PC-9 (cell line): Measurements from ENCODE around the gene KLHL35. TPM values are rescaled to one million over a fixed set of nuclear protein-coding genes. Genes with fewer than 3 reads are reported as not detected.

Experiments
- BruUV-seq: library from RNA; stranded (reverse); fragments of 400-500 nt; replicated peaks from 2 replicates; lab custom pipeline; 2021; lab: Mats Ljungman, UMichigan
- CTCF ChIA-PET: fragments of 300-600 bp; sonication (Branson Sonifier 250); formaldehyde crosslinking; loops from one replicate; lab custom pipeline; 2022; ENCODE audit warnings: antibody characterized with exemption; lab: Charles Lee
- POLR2A ChIA-PET: fragments of 300-600 bp; sonication (Branson Sonifier 250); formaldehyde crosslinking; loops from one replicate; lab custom pipeline; 2022; ENCODE audit warnings: antibody characterized with exemption; ENCODE audit not compliant: unreplicated experiment; lab: Charles Lee
- DNase-seq, 2 experiments: peaks; one replicate each; pipeline versions ENCODE4 v3.0.0 to v3.0.0-alpha.2; 2015 to 2022; ENCODE audit warnings: mixed read lengths in 1 of 2
- H2AFZ ChIP-seq: fragments of 200-600 bp; sonication (generic); 2 replicates; pipeline ENCODE4 v1.8.1; 2017; ENCODE audit warnings: antibody characterized with exemption
- H3F3A ChIP-seq: fragments of 200-600 bp; sonication (generic); 2 replicates; pipeline ENCODE4 v1.8.1; 2017; ENCODE audit warnings: antibody characterized with exemption, mild to moderate bottlenecking, low read depth; ENCODE audit not compliant: insufficient read depth
- H3K27ac ChIP-seq: fragments of 200-600 bp; sonication (generic); 2 replicates; pipeline ENCODE4 v1.6.1; 2016; ENCODE audit warnings: mixed run types
- H3K27me3 ChIP-seq: fragments of 200-600 bp; sonication (generic); 2 replicates; pipeline ENCODE4 v1.6.1; 2016; ENCODE audit warnings: low read depth, mixed run types; ENCODE audit not compliant: insufficient read depth
- H3K36me3 ChIP-seq: fragments of 200-600 bp; sonication (generic); 2 replicates; pipeline ENCODE4 v1.6.1; 2016; ENCODE audit warnings: low read depth, mixed run types
- H3K4me1 ChIP-seq: fragments of 200-600 bp; sonication (generic); replicated peaks from 2 replicates; pipeline ENCODE4 v1.6.1; 2016; ENCODE audit warnings: mixed run types; ENCODE audit not compliant: insufficient read depth
- H3K4me2 ChIP-seq: fragments of 200-600 bp; sonication (generic); 2 replicates; pipeline ENCODE4 v1.6.1; 2017; ENCODE audit warnings: mixed run types
- H3K4me3 ChIP-seq: fragments of 200-600 bp; sonication (generic); 2 replicates; pipeline ENCODE4 v1.6.1; 2016; ENCODE audit warnings: mixed run types
- H3K79me2 ChIP-seq: fragments of 200-600 bp; sonication (generic); 2 replicates; pipeline ENCODE4 v1.6.1; 2017; ENCODE audit warnings: low read depth, mixed run types
- H3K9me2 ChIP-seq: fragments of 200-600 bp; sonication (generic); 2 replicates; pipeline ENCODE4 v1.8.1; 2017; ENCODE audit warnings: mild to moderate bottlenecking; ENCODE audit not compliant: insufficient read depth
- H3K9me3 ChIP-seq: fragments of 200-600 bp; sonication (generic); 2 replicates; pipeline ENCODE4 v1.8.1; 2016; ENCODE audit warnings: low read depth; ENCODE audit not compliant: insufficient read depth
- H4K20me1 ChIP-seq: fragments of 200-600 bp; sonication (generic); 2 replicates; pipeline ENCODE4 v1.8.1; 2017; ENCODE audit not compliant: insufficient read depth
- CTCF ChIP-seq: fragments of 200-600 bp; sonication (generic); conservative IDR thresholded peaks from 2 replicates; pipeline ENCODE4 v1.6.1; 2017; ENCODE audit warnings: mixed run types, antibody characterized with exemption, mild to moderate bottlenecking, moderate library complexity
- EZH2 ChIP-seq: fragments of 200-600 bp; sonication (generic); IDR thresholded peaks from 2 replicates; pipeline ENCODE4 v1.8.0; 2017; ENCODE audit warnings: antibody characterized with exemption, low read depth
- intact Hi-C: fragments of 100-400 bp; cut with micrococcal nuclease; formaldehyde crosslinking; loops from one replicate; pipeline ENCODE4 v1.10.0; 2022; ENCODE audit not compliant: unreplicated experiment
- total RNA-seq: library from RNA; stranded (reverse); gene quantifications from 2 replicates; pipeline ENCODE4 v1.2.3, GENCODE V29; 2021

KLHL35 gene
- total RNA-seq, 1 experiment from 2014 or later, result 11.1 TPM

GRCh38 chr11:75468534-75469340, 35.7 kb upstream of the KLHL35 start:
- CTCF ChIA-PET, result interaction anchor here (0.6 to 0.7 kb wide), 3 partner anchors 9 to 79 kb away, joined by 4 to 6 read pairs (median 5); no protein-coding TSS in a partner anchor
- no peak for TF ChIP-seq CTCF
- TF ChIP-seq EZH2, result no peak
- no peak for DNase-seq
- no peaks in the 10 kb centered on the region for H3K9me2 ChIP-seq
- H3K4me2 ChIP-seq, result no peak overlapping the region
- H3K4me1 ChIP-seq, result 0 out of 2 replicates have a peak, but pooled peaks cover under 1% of the 10 kb centered on the region
- no peaks in the 10 kb centered on the region for H3K27me3 ChIP-seq
- H3F3A ChIP-seq, result no peaks in the 10 kb centered on the region
- intact Hi-C loops, result no loop called here
- H3K36me3 ChIP-seq, result no peaks in the 10 kb centered on the region
- H2AFZ ChIP-seq, result no peak overlapping the region
- no peak overlapping the region for H3K27ac ChIP-seq
- no peaks in the 10 kb centered on the region for H3K9me3 ChIP-seq
- POLR2A ChIA-PET, result interaction anchor here (0.7 kb wide), 1 partner anchor 40 kb away, joined by 4 read pairs; no protein-coding TSS in a partner anchor
- H3K79me2 ChIP-seq, result no peaks in the 10 kb centered on the region
- BruUV-seq, result no TSS peak
- H3K4me3 ChIP-seq, result no peak overlapping the region
- no peaks in the 10 kb centered on the region for H4K20me1 ChIP-seq

DNA sequence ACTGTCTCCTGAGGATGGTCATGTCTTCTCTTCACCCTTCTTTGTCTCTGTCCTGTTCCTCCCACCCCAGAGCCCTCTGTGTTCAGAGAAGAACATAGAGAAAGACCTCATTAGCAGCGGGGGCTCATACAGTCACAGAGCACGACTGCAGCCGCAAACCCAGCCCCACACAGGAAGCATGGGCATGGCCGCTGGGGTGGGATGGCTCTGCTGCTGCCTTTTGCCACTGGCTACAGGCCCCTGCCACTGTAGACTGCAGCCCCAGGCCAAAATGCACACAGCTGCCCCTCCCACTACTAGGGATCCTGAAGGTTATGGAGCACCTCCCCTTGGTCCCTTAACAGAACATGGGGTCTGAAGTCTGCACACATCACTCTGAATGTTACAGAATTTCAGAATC, 34.9 kb upstream of the KLHL35 start:
- Histone ChIP-seq H3K27ac (no peak overlapping the region), H4K20me1 (no peaks in the 10 kb centered on the region), H3K9me3 (no peaks in the 10 kb centered on the region), H2AFZ (no peak overlapping the region), H3K4me2 (no peak overlapping the region), H3K27me3 (no peaks in the 10 kb centered on the region), H3K4me1 (peaks cover 9% of the 10 kb centered on the region), H3K9me2 (no peaks in the 10 kb centered on the region), H3K4me3 (no peak overlapping the region), H3K79me2 (no peaks in the 10 kb centered on the region), H3K36me3 (no peaks in the 10 kb centered on the region), H3F3A (no peaks in the 10 kb centered on the region)
- no TSS peak for BruUV-seq
- DNase-seq, result no peak
- intact Hi-C loops, result no loop called here
- TF ChIP-seq CTCF (no peak), EZH2 (no peak)
- POLR2A ChIA-PET, result no interaction called here
- CTCF ChIA-PET, result no interaction called here

DNA sequence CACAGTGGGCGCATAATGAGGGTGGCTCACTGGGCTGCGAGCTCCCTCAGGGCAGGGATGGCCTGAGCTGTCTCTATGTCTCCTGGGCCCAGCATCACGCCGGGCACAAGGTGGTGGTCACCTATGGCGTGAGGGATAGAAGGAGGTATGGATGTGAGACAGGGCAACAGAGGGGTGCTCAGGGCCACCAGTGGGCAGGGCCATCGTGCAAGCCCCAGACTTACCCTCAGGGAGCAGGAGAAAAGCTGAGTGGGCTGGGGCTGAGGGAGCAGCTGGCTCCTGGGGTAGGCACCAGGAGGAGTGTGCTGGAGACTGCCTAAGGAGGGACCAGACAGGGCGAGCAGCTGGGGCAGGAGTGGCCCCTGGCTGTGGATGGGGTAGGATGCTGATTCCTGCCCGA, 34.3 kb upstream of the KLHL35 start:
- Histone ChIP-seq H3K9me3 (no peaks in the 10 kb centered on the region), H3F3A (no peaks in the 10 kb centered on the region), H3K27ac (no peak overlapping the region), H4K20me1 (no peaks in the 10 kb centered on the region), H2AFZ (no peak overlapping the region), H3K36me3 (no peaks in the 10 kb centered on the region), H3K4me2 (no peak overlapping the region), H3K4me3 (no peak overlapping the region), H3K79me2 (no peaks in the 10 kb centered on the region), H3K27me3 (no peaks in the 10 kb centered on the region), H3K9me2 (no peaks in the 10 kb centered on the region), H3K4me1 (peaks cover 14% of the 10 kb centered on the region)
- TF ChIP-seq CTCF, result no peak
- ChIA-PET POLR2A (no interaction called here), CTCF (interaction anchor here (0.5 kb wide), 1 partner anchor 341 kb away, joined by 14 read pairs; no protein-coding TSS in a partner anchor)
- no peak for DNase-seq
- intact Hi-C loops, result no loop called here
- no TSS peak for BruUV-seq
